CD4-positive, alpha-beta memory T cell (primary cell): Measurements from ENCODE around the gene B4GALNT4. TPM values are rescaled to one million over a fixed set of nuclear protein-coding genes. Genes with fewer than 3 reads are reported as not detected.
"Not testable (repeated sequence)": the region's sequence is repeated elsewhere in the genome, so short reads cannot be mapped to it uniquely, and the experiment has no call there.

ENCODE experiments used
- CTCF ChIA-PET: fragments of 350-600 bp; sonication (Branson Sonifier 250); formaldehyde crosslinking; loops from one replicate; lab custom pipeline; 2021; ENCODE audit warnings: inconsistent platforms; ENCODE audit not compliant: partially characterized antibody; lab: Charles Lee
- POLR2A ChIA-PET: fragments of 350-600 bp; sonication (Branson Sonifier 250); formaldehyde crosslinking; loops from one replicate; lab custom pipeline; 2021; ENCODE audit not compliant: partially characterized antibody; lab: Charles Lee
- DNase-seq, 5 donors: peaks; one replicate each; pipeline versions ENCODE4 v3.0.0 to v3.0.0-alpha.2; 2020 to 2022; ENCODE audit warnings: mixed read lengths in 1 of 5
- H3K27ac ChIP-seq: one replicate; pipeline ENCODE4 v1.7.0; 2013; ENCODE audit warnings: low read depth, low read length
- H3K27me3 ChIP-seq: 2 replicates; pipeline ENCODE4 v1.7.0; 2013; ENCODE audit warnings: mild to moderate bottlenecking, low read length, moderate library complexity; ENCODE audit not compliant: insufficient read depth
- H3K36me3 ChIP-seq: 2 replicates; pipeline ENCODE4 v1.7.0; 2013; ENCODE audit warnings: mild to moderate bottlenecking, low read length, moderate library complexity; ENCODE audit not compliant: insufficient read depth
- H3K4me1 ChIP-seq: 2 replicates; pipeline ENCODE4 v1.7.0; 2013; ENCODE audit warnings: mild to moderate bottlenecking, low read length, moderate library complexity; ENCODE audit not compliant: insufficient read depth
- H3K4me3 ChIP-seq, 2 donors: one replicate each; pipeline ENCODE4 v1.7.0; 2013; ENCODE audit warnings: low read length in 2 of 2, mild to moderate bottlenecking in 1 of 2
- H3K9me3 ChIP-seq, 2 donors: one replicate each; pipeline ENCODE4 v1.7.0; 2013; ENCODE audit warnings: low read length in 2 of 2, control low read depth in 1 of 2; ENCODE audit not compliant: control insufficient read depth in 1 of 2
- H3K27ac Mint-ChIP-seq, 7 donors: one replicate each; pipeline ENCODE4 v1.8.0; 2020 to 2021; ENCODE audit warnings: mixed read lengths in 7 of 7, mild to moderate bottlenecking in 6 of 7, inconsistent platforms in 3 of 7, moderate library complexity in 3 of 7
- H3K27me3 Mint-ChIP-seq, 2 donors: one replicate each; pipeline ENCODE4 v1.8.0; 2020 to 2021; ENCODE audit warnings: mixed read lengths in 2 of 2
- H3K36me3 Mint-ChIP-seq, 2 donors: one replicate each; pipeline ENCODE4 v1.8.0; 2020 to 2021; ENCODE audit warnings: mixed read lengths in 2 of 2, inconsistent platforms in 1 of 2, mild to moderate bottlenecking in 1 of 2
- H3K4me1 Mint-ChIP-seq, 4 donors: one replicate each; pipeline ENCODE4 v1.8.0; 2020 to 2021; ENCODE audit warnings: mixed read lengths in 4 of 4, mild to moderate bottlenecking in 1 of 4
- H3K4me3 Mint-ChIP-seq, 8 donors: one replicate each; pipeline ENCODE4 v1.8.0; 2020 to 2021; ENCODE audit warnings: mixed read lengths in 8 of 8, mild to moderate bottlenecking in 7 of 8, moderate library complexity in 6 of 8, inconsistent platforms in 3 of 8
- H3K9me3 Mint-ChIP-seq, 8 donors: one replicate each; pipeline ENCODE4 v1.8.0; 2020 to 2021; ENCODE audit warnings: mixed read lengths in 8 of 8, mild to moderate bottlenecking in 5 of 8, inconsistent platforms in 3 of 8, moderate library complexity in 1 of 8
- intact Hi-C: fragments of 100-400 bp; cut with micrococcal nuclease; formaldehyde crosslinking; loops from one replicate; pipeline ENCODE4 v1.15.1; 2023
- polyA plus RNA-seq, 2 donors: library from polyadenylated mRNA; unstranded; fragments of 300-500 nt; fragmentation: Illumina TruSeq; gene quantifications; one replicate each; pipeline ENCODE4 v1.2.3, GENCODE V29; 2021
- total RNA-seq, 2 experiments: library from RNA; stranded (reverse); gene quantifications; one replicate each; pipeline ENCODE4 v1.2.3, GENCODE V29; 2021

The B4GALNT4 gene
- total and polyA plus RNA-seq, 4 experiments from 2014 or later, result 2.2 to 2.4 TPM; not detected in 2

GRCh38 chr11:399731-400211, 30.5 kb downstream of the B4GALNT4 start:
- peaks cover 4% of the 10 kb centered on the region for H3K4me1 ChIP-seq
- intact Hi-C loops, result no loop called here
- peak in 1 of 5 donors; percentile 7 for DNase-seq
- no peak overlapping the region for H3K27ac ChIP-seq
- H3K9me3 Mint-ChIP-seq, result no peaks in the 10 kb centered on the region
- H3K9me3 ChIP-seq, result no peaks in the 10 kb centered on the region
- H3K27ac Mint-ChIP-seq, result no peak overlapping the region
- no peaks in the 10 kb centered on the region for H3K36me3 ChIP-seq
- no peaks in the 10 kb centered on the region for H3K27me3 Mint-ChIP-seq
- H3K4me3 Mint-ChIP-seq, result no peak overlapping the region
- H3K4me1 Mint-ChIP-seq, result peaks cover 0 to 10% (median 0%) of the 10 kb centered on the region in 4 donors
- no peaks in the 10 kb centered on the region for H3K27me3 ChIP-seq
- no peak overlapping the region for H3K4me3 ChIP-seq
- POLR2A ChIA-PET, result interaction anchor here (1.0 kb wide), 1 partner anchor 49 kb away, joined by 3 read pairs; no protein-coding TSS in a partner anchor
- CTCF ChIA-PET, result interaction anchor here (1.2 kb wide), 1 partner anchor 48 kb away, joined by 5 read pairs; no protein-coding TSS in a partner anchor
- no peaks in the 10 kb centered on the region for H3K36me3 Mint-ChIP-seq

- Mint-ChIP-seq H3K27me3 (no peaks in the 10 kb centered on the region), H3K4me3 (no peak overlapping the region), H3K36me3 (peaks cover 0 to under 1% of the 10 kb centered on the region in 2 donors), H3K27ac (no peak overlapping the region), H3K4me1 (peaks cover 0 to 10% (median 1%) of the 10 kb centered on the region in 4 donors), H3K9me3 (no peaks in the 10 kb centered on the region)
- H3K9me3 ChIP-seq, result no peaks in the 10 kb centered on the region
- intact Hi-C loops, result no loop called here
- no peaks in the 10 kb centered on the region for H3K36me3 ChIP-seq
- peak in 1 of 5 donors; percentile 8 for DNase-seq
- peaks cover 4% of the 10 kb centered on the region for H3K4me1 ChIP-seq
- POLR2A ChIA-PET, result no interaction called here
- CTCF ChIA-PET, result no interaction called here
- H3K27ac ChIP-seq, result no peak overlapping the region
- no peak overlapping the region for H3K4me3 ChIP-seq
- no peaks in the 10 kb centered on the region for H3K27me3 ChIP-seq
These were observed 31.0 kb downstream of the B4GALNT4 start for GRCh38 chr11:400241-400689.

- CTCF ChIA-PET, POLR2A ChIA-PET, H3K27ac ChIP-seq, H3K27me3 Mint-ChIP-seq, H3K9me3 ChIP-seq, H3K36me3 Mint-ChIP-seq, intact Hi-C loops, H3K4me3 Mint-ChIP-seq, H3K27me3 ChIP-seq, H3K36me3 ChIP-seq, H3K4me3 ChIP-seq, H3K4me1 Mint-ChIP-seq, H3K9me3 Mint-ChIP-seq, H3K27ac Mint-ChIP-seq, H3K4me1 ChIP-seq: not testable (repeated sequence)
- peak in 1 of 5 donors; percentile 1 for DNase-seq
These were observed 31.9 kb downstream of the B4GALNT4 start for GRCh38 chr11:401196-401595.

- Histone ChIP-seq H3K27me3 (no peaks in the 10 kb centered on the region), H3K27ac (no peak overlapping the region), H3K4me1 (peaks cover 19% of the 10 kb centered on the region), H3K36me3 (no peaks in the 10 kb centered on the region), H3K4me3 (no peak overlapping the region), H3K9me3 (no peaks in the 10 kb centered on the region)
- Mint-ChIP-seq H3K36me3 (peaks cover 0 to 2% of the 10 kb centered on the region in 2 donors), H3K27me3 (no peaks in the 10 kb centered on the region), H3K4me1 (peaks cover 0 to 12% (median 3%) of the 10 kb centered on the region in 4 donors), H3K9me3 (no peaks in the 10 kb centered on the region), H3K27ac (no peak overlapping the region), H3K4me3 (no peak overlapping the region)
- ChIA-PET POLR2A (interaction anchor here (6.1 to 16.3 kb wide), 2 partner anchors 13 to 45 kb away, joined by 184 to 539 read pairs; partner anchors contain the start of genes ANO9, PTDSS2 and SIGIRR), CTCF (interaction anchor here (1.2 to 5.4 kb wide), 2 partner anchors 12 to 47 kb away, joined by 3 to 81 read pairs; partner anchors contain the start of genes PTDSS2 and SIGIRR)
- intact Hi-C loops, result no loop called here
- no peak for DNase-seq
These were observed 33.9 kb downstream of the B4GALNT4 start for GRCh38 chr11:403021-403760.

GRCh38 chr11:403761-404431, 34.6 kb downstream of the B4GALNT4 start:
- Histone ChIP-seq H3K27me3 (no peaks in the 10 kb centered on the region), H3K27ac (no peak overlapping the region), H3K4me3 (no peak overlapping the region), H3K36me3 (peaks cover 6% of the 10 kb centered on the region), H3K9me3 (no peaks in the 10 kb centered on the region), H3K4me1 (peaks cover 21% of the 10 kb centered on the region)
- H3K9me3 Mint-ChIP-seq, result no peaks in the 10 kb centered on the region
- DNase-seq, result no peak
- POLR2A ChIA-PET, result interaction anchor here (1.0 to 16.3 kb wide), 3 partner anchors 12 to 201 kb away, joined by 3 to 539 read pairs (median 184); partner anchors contain the start of genes ANO9, PTDSS2 and SIGIRR
- peaks cover 0 to 12% (median 4%) of the 10 kb centered on the region in 4 donors for H3K4me1 Mint-ChIP-seq
- CTCF ChIA-PET, result interaction anchor here (1.2 to 5.4 kb wide), 2 partner anchors 11 to 46 kb away, joined by 3 to 81 read pairs; partner anchors contain the start of genes PTDSS2 and SIGIRR
- no peak overlapping the region for H3K4me3 Mint-ChIP-seq
- peak overlapping the region in 2 of 7 donors; percentile 46 to 57 for H3K27ac Mint-ChIP-seq
- H3K27me3 Mint-ChIP-seq, result no peaks in the 10 kb centered on the region
- H3K36me3 Mint-ChIP-seq, result peaks cover 0 to 2% of the 10 kb centered on the region in 2 donors
- intact Hi-C loops, result no loop called here

GRCh38 chr11:404551-405264, 35.4 kb downstream of the B4GALNT4 start:
- H3K9me3 Mint-ChIP-seq, result no peaks in the 10 kb centered on the region
- peaks cover 0 to 2% of the 10 kb centered on the region in 2 donors for H3K36me3 Mint-ChIP-seq
- Histone ChIP-seq H3K4me3 (no peak overlapping the region), H3K4me1 (peaks cover 21% of the 10 kb centered on the region), H3K27me3 (no peaks in the 10 kb centered on the region), H3K36me3 (peaks cover 8% of the 10 kb centered on the region), H3K9me3 (no peaks in the 10 kb centered on the region), H3K27ac (no peak overlapping the region)
- intact Hi-C loops, result no loop called here
- no peak overlapping the region for H3K4me3 Mint-ChIP-seq
- ChIA-PET CTCF (interaction anchor here (1.2 to 5.4 kb wide), 3 partner anchors 8 to 45 kb away, joined by 3 to 81 read pairs (median 10); partner anchors contain the start of genes PTDSS2 and SIGIRR), POLR2A (interaction anchor here (0.9 to 16.3 kb wide), 9 partner anchors 8 to 202 kb away, joined by 3 to 539 read pairs (median 21); partner anchors contain the start of genes ANO9, PGGHG, PTDSS2 and SIGIRR)
- peaks cover 0 to 15% (median 8%) of the 10 kb centered on the region in 4 donors for H3K4me1 Mint-ChIP-seq
- H3K27me3 Mint-ChIP-seq, result no peaks in the 10 kb centered on the region
- no peak for DNase-seq
- H3K27ac Mint-ChIP-seq, result peak overlapping the region in 4 of 7 donors; percentile 46 to 82 (median 66)
